NCI-H146 treated with DMSO at 0.1 percent for 48 hours (cell line): ENCODE data around the gene MSH3.
"Not testable (repeated sequence)": the region's sequence is repeated elsewhere in the genome, so short reads cannot be mapped to it uniquely, and the experiment has no call there.

Experiments used
- DNase-seq: peaks from one replicate; lab custom pipeline; 2025; ENCODE audit not compliant: unreplicated experiment; lab: John Stamatoyannopoulos, UW

MSH3 gene

DNA sequence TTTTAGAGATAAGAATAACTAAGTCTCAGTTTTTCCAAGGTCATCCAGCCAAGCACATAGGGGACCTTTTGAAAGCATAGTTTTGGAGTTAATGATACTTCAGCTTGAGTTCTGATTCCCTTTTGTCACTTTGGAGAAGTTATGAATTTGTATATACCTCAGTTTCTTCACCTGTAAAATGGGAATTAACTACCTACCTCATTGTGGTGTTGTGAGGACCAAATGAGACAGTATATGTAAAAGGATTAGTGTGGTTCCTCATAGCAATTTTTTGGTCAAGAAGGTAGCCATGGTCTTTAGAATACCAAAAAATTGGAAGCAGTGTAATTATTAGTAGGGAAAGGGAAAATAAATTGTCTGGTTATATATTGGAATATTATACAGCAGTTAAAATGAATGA is 98.0 kb downstream of the MSH3 start:
- no peak for DNase-seq

DNA sequence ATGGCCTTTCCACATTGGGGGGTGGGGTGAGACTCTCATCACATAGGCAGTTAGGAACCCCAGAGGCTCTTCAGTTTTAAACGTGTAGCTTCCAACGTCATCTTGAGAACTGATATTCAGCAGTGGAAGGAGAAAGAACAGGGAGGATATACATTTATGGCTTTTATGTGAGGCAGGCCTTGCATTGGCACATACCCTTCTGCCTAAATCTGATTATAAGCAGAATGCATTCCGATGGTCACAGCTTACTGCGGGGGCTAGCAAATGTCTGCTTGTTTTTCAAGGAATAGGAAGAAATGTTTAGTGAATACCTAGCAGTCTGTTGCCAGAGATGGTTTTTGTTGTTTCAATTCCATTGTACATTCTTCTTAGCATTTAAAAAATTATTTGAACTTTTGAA is 99.3 kb downstream of the MSH3 start:
- no peak for DNase-seq

DNA sequence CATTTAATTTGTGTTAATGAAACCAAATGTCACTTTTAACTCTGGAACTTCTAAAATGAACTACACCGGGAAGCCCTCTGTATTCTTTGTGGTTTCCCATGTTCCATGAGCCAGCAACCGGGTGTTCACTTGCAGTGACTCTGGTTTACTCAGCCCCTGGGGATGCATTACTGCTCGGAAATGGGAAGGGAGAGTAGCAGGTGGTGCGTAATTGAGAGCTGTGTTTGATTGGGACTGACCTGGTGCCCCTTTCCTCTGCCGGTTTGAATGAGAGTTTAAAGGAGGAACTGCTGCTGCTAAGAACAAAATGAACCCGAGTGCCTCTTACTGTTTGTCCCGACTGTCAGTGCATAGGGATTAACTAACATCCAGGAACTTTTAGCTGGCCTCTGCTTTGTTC is 100.4 kb downstream of the MSH3 start:
- DNase-seq, result peak; percentile 89

DNA sequence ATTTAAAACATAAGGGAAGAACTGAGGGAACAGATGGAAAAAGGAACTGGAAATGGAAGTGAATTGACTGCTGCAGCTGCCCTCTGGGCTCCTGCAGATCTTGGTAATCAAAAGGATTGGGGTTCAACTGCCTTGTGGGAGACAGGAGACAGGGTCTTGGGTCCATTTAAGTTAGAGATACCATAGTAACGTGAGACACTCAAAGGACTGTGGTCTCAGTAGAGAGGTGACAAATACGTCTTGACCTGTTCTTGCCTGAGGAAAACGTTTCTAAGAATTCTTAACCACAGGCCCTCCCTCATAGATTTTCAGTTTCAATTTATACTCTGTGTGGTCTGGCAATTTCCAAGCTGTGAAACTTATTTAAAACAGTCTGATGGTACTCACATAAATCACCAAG is 101.2 kb downstream of the MSH3 start:
- DNase-seq, result no peak

DNA sequence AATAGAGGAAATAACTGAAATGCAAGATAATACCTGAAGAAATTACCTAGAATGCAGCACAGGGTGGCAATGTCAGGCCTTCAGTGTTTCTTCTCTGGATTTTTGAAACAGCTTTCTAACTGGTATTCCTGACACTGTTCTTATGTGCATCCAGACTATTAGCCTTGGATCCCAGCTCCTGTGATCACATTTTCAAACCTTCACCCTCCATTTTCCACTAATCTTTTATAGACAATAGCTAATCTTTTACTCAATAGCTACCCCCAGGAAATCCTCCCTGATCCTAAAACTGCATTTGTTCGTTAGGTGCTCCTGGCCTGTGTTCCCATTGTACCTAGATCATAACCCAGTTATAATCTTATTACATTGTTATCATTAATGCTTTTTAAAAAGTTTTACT is 101.8 kb downstream of the MSH3 start:
- no peak for DNase-seq

DNA sequence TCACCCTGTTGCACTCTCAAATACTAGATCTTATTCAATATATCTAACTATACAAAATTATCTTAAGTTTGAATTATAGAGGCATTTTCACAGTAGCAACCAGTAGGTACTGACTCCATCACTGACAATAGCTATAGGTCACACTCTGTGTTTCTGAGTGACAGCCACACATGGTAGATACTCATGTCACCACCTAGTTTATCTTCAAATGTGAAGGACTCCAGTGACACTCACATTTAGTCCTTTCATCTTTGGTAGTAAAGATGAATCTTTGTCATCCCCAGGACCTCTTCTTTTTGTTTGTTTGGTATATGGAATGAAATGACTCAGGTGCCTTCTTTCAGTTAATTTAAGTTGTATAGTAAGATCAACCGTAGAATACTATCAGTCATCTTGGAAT is 102.8 kb downstream of the MSH3 start:
- no peak for DNase-seq

DNA sequence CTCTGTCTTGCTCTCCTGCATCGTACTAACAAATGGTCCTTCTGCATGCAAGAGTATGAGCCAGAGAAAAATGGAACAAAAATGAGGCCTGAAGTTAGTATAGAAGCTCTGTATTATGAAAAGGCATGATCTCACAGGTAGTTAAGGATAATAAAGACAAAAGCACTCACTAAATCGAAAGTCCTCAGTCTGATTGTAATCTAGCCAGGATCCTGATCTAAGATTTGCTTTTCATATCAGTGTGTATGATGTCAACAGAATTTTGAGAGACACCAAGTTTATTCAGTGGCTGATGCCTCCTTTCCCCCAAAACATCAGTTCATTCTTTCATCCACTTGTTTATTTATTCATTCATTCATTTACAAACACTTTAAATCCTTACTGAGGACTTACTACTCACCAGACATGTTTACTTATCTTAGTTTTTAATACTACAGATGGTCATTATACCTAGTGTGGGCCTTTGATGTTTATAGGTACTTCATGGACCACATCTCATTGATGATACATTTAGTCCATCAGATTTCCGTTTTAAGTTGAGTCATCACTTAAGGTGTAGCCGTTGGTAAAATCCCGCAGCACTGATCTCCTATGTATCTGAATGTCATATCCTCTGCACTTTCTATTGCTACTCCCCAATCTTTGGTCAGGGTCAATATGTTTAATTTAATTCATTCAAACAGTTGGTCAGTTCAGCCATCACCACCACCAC is 105.6 kb downstream of the MSH3 start:
- no peak for DNase-seq

DNA sequence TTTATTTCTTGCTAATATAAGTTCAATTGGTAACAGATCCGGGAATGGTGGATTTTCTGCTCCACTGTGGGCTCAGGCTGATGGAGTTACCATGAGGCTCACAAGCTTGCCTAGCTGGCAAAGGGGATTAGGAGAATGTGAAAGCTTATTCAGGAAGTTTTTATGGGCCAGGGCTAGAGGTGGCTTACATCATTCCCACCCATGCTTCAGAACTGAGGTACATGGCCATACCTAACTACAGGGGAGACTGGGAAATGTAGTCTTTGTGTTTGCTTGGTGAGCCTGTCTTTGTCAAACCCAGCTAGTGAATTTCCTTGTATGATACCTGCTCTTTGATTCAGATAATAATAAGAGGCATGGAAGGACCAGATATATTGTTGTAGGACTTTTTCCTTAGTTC is 106.2 kb downstream of the MSH3 start:
- no peak for DNase-seq

DNA sequence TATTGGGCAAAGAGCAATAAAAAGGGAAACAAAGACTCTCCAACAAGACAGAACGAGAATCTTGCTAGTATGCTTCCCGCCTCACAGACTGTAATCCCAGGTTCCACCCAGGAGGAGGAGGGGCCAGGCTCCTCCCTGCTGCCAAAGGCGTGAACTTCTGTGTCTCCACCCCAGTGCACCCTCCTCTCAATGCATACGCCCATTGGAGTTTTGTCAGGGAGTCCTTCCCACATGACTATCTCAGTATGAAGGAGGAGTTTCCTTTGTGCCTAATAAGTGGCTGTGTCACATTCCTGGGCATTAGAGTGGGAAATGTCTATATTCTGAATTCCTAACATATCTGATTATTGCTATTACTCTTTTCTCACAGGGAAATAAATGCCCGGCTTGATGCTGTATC is 106.7 kb downstream of the MSH3 start:
- no peak for DNase-seq

DNA sequence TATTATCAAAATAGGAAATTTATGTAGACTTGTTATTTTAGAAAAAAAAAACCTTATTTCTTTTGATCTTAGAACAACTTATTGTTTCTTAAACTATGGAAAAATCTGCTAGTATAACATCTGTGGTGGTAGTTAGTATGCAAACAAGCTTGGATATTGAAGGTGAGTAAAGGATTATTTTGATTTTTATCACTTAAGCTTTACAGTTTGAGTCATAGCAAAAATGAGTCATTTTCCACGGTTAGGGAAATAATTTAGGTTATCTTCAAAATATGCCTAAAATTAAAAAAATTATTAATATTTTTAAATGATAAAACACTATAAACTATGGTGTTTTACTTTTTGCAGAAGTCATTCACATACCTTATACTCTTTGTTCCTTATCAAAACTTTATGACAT is 107.5 kb downstream of the MSH3 start:
- DNase-seq, result no peak

DNA sequence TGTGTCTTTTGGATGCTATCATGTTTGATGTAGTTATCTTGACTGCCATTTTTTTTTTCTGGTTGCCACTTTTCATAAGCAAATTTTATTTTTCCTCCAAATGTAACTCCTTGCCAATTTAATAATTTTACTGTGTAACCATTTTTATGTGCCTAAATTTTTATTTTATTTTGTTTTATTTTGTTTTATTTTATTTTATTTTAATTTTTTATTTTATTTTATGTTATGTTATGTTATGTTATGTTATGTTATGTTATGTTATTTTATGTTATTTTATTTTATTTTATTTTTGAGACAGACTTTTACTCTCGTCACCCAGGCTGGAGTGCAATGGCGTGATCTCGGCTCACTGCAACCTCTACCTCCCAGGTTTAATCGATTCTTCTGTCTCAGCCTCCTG is 108.1 kb downstream of the MSH3 start:
- DNase-seq, result no peak

DNA sequence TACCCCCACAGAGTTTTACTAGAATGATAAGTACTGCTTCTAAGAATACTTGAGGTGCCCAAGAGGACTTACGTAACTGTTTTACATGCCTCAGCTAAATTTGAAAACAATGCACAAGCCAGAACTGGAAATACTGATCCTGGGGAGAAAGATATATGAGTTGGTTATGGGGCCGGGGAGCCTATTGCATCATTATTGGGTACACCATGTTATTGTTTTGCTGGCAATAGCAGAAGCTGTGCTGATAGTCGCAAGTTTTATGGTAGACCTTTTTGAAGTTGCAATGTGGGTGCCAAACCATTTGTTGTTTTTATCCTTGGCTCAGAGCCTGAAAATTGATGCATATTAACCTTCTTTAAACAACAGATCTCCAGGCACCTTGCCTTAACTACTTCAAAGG is 108.8 kb downstream of the MSH3 start:
- no peak for DNase-seq

DNA sequence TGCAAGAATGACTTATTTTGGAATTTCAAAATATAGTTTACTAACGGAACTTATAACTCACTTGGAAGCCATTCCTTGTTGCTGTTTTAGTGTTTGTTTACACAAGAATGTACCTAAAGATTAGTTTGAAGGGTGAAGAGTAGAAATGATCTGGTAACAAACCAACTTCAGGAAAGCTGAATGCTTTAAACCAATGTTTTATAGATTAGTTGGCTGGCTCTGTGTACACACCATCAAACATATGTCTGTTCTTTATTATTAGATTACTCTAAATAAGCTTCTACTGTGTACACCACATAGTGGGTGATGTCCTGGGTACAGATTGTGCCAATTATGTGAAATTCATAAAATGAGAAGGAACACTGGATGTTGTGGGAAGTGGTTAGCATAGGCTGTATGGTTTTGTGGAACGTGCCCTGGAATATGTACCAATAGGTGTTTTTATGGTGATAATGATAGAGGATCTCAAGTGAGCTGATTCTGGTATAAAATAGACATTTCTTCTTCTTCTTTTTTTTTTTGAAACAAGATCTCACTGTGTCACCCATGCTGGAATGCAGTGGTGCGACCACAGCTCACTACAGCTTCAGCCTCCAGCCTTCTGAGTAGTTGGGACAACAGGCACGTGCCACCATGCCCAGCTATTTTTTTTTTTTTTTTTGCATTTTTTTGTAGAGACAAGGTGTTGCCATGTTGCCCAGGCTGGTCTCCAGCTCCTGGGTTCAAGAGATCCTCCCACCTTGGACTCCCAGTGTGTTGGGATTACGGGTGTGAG is 109.6 kb downstream of the MSH3 start:
- DNase-seq, result no peak

DNA sequence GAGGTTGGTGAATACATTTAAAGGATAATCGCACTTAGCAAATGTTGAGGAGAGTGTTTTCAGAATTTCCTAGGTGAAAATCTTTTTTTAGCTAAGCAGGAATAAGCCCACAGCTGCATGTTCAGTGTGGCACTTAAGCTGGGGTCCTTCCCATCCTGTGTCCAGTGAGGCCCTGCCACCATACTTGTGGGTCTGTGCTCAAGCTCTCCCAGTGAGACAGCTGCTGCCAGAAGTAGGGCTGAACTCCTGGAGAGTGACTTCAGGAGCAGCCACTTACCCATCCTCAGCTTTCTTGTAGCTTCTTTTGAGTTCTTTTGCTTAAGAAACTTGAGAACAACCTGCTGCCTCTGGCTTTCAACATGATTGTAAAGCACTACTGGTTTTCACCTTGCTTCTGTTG is 110.3 kb downstream of the MSH3 start:
- no peak for DNase-seq

DNA sequence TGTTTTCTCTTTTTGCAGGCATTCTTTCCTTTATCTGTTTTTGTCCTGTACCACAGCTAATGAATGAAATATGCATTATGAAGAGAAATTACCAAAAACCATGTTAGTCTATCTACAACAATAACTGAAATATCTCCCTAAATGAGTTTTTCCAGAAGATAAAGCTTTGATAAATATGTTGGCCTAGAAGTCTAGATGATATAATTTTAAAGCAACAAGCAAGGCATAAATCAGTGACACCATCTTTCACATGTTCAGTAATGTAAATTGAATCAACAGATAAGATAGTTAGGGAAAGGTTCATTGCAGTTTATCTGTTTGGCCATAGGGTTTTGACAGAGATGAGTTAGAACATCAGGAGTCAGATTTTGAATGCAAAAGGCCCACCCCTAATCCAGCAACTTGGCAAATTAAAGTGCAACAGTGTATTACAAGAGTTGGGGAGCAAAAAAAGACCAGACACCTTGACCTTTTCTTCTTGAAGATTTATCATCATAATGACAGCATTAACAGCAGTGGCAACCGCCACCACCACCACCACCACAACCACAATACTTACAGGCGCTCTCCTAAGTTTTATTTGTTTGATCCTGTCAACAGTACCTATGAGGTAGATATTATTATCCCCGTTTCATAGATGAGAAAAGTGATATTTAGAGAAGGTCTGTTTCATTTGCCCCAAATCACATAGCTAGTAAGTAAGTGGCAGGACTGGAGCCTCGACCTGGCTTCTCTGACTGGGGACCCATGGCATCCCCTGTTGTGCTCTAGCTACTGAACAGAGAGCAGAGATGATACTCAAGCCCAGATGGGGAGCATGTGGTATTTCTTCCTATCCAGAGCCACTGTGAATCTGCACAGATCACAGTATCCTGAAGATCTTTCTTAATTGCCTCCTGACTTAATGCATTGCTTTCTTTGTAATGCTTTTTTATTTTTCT is 123.2 kb downstream of the MSH3 start:
- no peak for DNase-seq

DNA sequence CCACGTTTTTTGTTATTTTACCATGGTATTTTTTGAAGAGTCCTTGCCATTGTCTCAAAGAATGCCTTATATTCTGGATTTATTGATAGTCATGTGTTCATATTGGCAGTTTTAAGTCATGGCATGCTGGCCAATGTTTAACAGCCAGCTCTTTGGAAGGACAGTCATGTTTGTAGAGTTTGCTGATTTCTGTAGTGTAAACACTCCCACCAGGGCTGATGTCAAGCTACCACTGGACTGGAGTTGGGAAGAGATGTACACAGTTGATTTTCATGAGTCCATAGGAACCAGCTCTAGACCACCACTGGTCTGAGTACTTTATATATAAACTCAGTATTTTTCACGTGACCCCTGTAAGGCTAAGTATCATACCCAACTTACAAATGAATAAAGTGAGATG is 125.6 kb downstream of the MSH3 start:
- no peak for DNase-seq

DNA sequence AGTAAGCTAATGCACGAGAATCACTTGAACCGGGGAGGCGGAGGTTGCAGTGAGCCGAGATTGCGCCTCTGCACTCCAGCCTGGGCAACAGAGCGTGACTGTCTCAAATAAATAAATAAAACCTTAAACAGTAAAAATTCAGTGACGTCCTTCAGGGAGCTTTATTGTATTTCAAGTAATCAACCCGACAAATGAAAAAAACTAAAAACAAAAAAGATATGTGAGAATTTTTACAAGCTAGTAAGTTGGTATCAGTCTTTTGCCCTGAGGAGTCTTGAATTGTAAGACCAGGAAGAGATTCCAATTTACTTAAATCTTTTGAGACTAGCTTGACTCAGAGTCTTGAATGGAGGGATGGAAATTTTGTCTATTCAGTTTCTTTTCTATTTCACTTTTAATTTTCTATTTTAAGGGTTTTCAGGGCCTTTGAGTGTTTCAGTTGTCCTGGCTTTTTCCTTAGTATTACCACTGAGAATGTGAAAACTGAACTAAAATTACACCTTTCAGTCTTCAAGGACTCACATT is 126.4 kb downstream of the MSH3 start:
- no peak for DNase-seq

DNA sequence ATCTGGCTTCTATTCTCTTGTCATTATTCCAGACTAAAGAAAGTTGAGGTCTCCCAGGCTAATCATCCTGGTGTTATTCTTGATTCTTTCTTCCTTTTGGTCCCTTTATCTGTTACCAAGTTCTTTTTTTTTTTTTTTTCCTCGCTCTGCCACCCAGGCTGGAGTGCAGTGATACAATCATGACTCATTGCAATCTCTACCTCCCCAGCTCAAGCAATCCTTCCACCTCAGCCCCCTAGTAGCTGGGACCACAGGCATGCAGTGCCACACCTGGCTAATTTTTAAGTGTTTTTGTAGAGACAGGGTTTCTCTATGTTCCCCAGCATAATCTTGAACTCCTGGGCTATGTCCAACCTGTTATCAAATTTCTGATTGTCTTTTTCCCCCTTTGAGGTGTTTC is 126.9 kb downstream of the MSH3 start:
- DNase-seq, result no peak

DNA sequence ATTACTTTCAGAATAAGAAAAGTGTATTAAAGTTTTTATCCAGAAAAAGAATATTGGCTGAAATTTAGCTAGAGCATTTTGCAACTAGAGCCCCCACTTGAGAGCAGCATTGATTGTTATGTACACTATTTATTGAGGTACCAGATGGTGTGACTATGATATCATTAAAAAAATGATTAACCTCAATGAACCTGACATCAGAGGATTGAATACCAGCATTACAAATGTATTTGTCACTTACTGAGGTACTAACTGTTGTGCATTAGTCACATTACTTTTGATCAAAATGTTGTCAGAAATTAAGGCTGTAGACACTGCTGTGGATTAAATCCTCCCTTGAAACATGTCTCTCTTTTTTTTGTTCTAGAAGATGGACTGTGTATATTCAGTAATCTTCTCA is 128.2 kb downstream of the MSH3 start:
- DNase-seq, result no peak

DNA sequence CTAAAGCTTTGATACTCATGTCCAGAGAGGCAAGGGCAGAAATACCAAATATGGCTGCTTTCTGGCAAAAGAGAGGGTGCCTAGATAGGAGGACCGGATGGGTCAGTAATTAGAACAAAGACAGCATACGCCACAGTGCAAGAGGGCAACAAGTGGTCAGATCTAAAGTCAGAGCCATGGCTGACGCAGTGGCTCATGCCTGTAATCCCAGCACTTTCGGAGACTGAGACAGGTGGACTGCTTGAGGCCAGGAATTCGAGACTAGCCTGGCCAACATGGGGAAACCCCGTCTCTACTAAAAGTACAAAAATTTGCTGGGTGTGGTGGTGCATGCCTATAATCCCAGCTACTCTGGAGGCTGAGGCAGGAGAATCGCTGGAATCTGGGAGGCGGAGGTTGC is 129.3 kb downstream of the MSH3 start:
- not testable (repeated sequence) for DNase-seq

DNA sequence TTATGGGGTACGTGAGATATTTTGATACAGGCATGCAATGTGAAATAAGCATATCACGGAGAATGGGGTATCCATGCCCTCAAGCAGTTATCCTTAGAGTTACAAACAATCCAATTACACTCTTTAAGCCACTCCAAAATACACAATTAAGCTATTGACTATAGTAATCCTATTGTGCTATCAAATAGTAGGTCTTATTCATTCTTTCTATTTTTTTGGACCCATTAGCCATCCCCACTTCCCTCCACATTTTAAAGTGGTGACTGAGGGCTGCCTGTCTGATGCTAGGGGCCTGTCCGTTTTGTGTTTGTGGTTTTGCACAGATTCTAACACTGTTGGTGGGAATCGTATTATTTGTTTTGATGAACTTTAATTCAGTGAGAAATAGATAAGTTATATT is 130.0 kb downstream of the MSH3 start:
- no peak for DNase-seq
